COLO829 (cell line): ENCODE data around the gene RHOU.
A peak's percentile ranks its signal among the peaks of the same experiment; 100 is the strongest.
"Not testable (repeated sequence)": the region's sequence is repeated elsewhere in the genome, so short reads cannot be mapped to it uniquely, and the experiment has no call there.

Experiments used
- DNase-seq: peaks from one replicate; pipeline ENCODE4 v3.0.0; 2012; ENCODE audit warnings: low spot score

Gene RHOU

DNA sequence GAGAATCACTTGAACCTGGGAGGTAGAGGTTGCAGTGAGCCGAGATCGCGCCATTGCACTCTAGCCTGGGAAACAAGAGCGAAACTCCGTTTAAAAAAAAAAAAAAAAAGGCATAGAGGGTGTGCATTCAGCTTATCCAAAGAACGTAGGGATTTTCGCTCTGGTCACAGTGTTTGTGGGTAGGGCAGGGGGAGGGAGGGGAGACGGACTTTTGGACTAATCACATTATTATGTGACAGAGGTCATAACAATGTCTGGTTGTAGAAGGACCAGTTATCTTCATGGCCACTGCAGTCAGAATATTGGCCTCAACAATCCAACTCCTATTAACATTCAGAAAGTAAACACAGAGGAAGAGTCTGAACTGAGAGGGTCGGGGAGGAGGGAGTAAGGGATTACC lies 25.7 kb downstream of the RHOU start:
- DNase-seq: no peak

DNA sequence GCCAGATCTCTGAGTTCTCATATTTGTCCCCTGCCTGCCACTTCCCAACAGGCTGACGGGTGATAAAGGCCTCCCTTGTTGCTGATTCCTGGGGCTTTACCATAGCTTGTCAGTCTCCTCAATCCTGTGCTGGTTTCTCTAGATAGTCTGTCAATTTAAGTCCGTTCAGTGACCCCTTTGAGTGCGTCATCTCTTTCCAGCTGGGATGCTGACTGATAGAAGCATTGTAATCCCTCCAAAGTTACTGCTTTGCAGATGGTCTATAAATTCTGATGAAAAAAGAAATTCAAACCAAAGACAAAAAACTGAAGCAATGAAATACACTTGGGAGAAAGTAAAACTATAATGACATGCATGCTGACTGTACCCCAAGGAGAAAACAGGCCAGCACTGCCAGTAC lies 28.3 kb downstream of the RHOU start:
- no peak for DNase-seq

DNA sequence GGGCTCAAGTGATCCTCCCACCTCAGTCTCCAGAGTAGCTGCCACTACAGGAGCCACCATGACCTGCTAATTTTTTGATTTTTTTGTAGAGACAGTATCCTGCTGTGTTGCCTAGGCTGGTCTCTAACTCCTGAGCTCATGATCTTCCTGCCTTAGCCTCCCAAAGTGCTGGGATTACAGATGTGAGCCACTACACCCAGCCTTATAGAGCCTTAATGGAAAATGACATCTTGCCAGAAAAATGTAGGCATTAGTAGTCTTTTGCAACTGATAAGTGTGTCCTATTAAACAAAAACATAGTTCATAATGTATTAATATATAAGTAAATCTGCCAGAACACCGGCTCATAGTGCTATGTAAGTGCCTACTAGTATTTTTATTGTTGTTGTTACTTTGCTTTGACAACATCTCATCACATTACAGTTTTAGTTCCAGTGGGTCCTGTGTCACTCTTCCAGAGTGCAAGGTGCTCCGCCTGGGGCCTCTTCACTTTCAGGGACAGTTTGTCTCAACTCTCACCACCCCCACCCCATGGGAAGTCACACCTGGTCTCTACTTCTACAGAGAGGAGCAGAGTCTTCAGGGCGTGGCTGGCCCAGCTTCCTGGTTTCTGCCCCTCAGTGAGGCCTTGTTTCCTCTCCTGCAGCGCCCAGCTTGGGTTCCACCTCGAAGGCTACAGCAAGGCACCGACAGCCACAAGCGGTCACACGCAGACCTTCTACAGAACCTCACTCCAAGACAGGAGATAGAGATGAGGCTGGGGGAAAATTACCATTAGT lies 30.1 kb downstream of the RHOU start:
- DNase-seq: no peak

DNA sequence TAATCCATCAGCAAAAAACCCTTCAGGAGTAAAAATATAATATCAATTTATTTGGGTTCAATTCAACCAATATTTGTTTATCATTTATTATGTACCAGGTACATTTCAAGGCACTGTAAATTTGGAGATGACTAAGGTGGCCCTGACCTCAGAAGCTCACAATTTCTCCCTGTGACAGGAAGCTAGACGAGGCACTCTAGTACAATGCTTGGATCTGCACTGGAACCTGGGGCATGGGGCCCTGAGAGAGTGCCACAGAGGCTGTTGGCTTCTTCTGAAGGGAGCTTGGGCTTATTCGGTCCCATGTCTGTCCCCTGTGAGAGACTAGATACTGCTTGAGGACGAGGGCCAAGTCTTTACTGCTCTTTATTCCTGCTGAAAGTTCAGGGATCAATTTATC lies 31.5 kb downstream of the RHOU start:
- DNase-seq: no peak

DNA sequence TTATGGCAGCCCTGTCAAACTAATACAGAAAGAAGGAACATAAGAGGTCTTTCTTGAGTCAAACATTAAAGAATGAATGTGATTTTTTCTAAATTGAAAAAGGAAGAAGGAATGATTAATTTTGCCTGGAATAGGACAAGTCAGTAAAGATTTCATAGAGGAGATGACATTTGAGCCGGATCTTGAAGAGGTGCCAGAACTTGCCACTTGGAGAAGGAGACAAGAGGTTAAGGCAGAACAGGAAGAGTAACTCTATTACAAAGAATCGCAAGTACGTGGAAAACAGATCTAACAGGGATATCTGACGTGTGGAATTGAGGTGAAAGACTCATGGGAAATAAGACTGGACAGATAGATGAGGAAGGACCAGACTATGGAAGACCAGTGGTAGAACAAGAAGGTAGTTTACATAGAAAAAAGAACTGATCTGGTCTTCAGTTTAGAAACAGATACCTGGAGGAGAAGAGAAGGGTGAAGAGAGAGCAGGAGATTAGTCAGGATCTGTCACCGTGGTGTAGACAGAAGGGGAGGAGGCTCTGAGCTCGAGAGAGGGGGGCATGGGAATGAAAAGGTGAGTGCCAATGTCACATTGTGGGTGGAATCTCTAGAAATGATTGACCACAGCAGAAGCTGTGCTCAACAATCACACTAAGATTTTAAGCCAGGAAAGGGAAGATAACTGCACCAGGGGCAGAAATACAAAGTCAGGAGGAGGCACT lies 32.5 kb downstream of the RHOU start:
- no peak for DNase-seq

DNA sequence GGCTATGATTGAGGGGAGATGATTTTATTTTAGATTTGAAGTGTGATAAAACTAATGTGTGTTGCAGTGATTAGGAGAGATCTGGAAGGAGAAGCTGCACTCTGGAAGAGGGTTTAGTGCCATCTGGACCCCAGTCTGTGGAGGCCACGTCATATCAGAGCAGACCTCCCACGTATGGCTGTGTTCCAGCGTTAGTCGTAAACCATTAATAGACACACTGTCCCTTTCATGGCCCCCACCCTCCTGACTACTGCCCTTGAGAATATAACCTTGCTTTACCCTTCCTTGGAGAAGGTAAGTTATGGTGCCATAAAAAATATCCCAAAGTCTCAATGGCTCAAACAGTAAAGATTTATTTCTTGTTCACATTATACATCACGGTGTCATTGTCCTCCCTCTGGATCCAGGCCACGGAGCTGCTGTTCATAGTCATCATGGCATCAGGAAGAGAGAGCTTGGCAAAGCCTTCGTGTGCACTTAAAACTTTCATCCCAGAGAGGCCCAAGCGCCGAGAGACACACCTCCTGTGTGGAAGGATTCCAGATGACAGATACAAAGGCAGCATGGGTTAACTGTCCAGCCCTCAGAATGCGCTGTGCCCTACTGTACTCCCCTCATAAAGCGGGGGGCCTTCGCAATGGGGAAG lies 33.2 kb downstream of the RHOU start:
- no peak for DNase-seq

DNA sequence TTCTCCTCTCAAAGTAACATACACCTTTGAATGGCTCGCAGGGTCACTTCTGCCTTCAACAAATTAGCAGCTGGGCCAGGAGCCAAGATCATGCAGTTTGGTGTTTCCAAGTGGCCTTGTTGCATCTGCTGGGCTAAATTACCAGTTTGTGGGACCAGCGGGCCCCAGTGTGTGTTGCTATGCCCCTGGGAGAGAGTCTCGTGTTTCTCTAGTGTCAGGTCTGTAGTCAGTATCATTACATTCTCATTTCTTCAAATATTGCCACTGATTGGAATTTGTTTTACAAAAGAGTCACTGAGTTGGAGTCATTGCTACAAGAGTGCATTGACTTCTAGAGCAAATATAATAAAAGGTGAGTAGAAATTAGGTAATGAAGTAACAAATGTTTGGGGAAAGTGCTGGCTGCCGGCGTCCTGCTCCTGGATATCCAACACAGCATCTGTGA lies 35.5 kb downstream of the RHOU start:
- DNase-seq: no peak

DNA sequence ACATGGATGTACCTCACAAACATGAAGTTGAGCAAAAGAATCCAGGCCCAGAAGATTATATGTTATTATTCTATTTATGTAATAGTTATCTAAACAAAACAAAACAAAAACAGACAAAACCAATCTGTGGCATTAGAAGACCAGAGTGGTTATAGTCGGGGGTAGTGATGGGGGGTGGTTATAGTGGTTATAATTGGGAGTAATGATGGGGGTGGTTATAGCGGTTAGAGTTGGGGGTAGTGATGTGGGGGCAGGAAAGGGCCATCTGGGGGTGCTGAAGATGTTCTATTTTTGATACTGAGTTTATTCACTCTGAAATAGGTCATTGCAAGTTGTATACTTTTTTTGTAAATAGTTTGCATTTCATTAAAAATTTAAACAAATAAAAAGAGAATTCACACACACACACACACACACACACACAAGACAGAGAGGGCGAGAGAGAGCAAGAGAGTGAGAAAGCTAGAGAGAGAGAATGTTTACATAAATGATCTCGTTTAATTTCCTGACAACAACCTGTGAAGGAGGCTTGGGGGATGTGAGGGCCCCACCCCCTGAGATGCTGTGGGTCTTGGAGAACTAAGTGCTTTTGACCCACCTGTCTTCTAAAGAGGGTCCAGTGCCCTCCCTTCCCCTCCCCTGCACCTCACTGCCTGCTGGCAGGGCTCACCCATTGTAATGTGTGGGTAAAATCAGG lies 37.4 kb downstream of the RHOU start:
- DNase-seq: no peak

DNA sequence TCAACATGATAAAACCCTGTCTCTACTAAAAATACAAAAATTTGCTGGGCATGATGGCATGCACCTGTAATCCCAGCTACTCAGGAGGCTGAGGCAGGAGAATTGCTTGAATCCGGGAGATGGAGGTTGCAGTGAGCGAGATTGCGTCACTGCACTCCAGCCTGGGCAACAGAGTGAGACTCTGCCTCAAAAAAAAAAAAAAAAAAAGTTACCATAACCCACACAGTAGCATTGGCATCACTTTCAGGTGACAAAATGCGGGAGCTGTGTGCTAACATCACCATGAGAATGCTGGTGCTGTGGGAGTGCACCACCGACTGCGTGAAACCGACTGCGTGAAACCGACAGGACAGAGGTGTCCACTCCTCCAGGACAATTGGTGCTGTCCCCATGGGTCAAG lies 40.7 kb downstream of the RHOU start:
- not testable (repeated sequence) for DNase-seq

DNA sequence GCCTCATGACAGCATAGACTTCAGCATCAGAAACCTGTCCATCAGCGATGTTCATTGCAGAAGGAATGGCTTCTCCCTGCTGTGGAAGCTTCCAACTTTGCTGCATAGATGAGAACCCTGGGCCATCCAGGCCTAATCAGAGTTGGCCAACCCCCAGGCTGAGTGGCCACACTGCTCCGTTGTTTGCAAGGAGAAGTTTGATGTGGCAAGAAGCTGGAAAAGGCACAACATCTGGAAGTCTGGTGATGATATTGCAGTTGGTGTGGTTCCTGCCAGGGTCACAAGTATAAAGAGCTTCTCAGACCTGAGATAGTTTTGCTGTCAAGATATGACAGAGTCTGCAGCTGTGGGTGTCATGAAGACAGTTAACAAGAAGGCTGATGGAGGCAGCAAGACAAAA lies 41.2 kb downstream of the RHOU start:
- no peak for DNase-seq

DNA sequence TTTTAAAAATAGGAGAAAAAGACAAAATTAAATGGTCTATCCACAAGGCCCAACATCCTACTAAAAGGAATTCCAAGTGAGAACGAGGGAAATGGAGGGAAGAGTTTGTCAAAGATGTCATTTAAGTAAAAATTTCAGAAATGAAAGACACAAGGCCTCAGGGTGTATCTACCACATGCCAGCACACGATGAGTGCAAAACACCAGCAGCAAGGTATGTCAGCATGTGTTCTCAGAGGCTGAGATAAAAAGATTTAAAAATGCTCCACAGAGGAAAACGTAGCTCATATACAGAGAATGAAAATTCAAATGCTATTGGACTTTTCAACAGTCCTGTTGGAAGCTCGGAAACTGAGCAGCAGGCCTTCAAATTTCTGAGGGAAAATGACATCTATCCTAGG lies 42.0 kb downstream of the RHOU start:
- no peak for DNase-seq

DNA sequence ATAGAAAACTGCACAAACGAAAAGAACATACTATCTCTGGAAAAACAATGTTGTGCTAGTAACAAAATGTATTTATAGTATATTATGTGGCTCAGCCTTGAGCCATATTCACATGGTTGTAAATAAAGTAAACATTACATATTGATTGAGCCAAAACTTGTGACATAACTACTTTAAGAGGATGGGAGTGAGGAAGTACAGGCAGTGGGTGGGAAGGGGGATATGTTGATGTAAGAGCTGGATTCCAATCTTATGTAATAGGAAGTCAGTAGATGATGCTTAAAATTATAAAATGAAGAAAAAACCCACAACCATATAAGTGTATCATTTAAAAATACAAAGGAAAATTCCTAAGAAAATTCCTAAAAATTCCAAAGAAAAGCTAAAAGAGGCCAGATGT lies 42.7 kb downstream of the RHOU start:
- DNase-seq: no peak

DNA sequence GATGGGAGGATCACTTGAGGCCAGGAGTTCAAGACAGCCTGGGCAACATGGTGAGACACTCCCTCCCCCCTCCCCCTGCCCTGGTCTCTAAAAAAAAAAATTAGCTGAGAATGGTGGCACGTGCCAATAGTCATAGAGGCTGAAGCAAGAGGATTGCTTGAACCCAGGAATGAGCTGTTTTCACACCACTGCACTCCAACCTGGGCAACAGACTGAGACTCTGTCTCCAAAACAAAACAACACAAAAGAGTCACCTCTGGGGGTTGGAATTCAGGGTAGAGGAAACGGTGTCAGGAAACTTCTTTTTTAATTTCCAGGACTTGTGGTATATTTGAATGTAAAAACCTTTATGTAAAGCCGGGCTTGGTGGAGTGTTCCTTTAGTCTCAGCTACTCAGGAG lies 43.2 kb downstream of the RHOU start:
- DNase-seq: no peak

DNA sequence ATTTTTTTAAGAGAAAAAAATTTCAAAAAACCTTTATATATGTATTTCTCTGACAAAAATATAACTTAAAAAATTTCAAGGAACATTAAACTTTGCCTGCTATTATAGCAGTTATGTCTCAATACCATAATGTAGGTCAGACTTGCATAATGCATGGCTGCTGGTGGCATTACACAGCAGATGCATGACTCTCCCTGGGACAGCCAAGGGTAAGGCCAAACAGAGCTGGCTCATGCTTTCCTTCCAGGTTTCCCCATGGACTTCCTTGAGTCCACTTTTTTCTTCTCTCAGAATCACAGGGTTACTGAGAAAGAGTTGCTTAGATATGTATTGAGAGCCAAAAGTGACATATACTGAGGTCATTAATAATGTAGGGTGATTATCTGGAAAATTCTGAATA lies 43.7 kb downstream of the RHOU start:
- DNase-seq: no peak

DNA sequence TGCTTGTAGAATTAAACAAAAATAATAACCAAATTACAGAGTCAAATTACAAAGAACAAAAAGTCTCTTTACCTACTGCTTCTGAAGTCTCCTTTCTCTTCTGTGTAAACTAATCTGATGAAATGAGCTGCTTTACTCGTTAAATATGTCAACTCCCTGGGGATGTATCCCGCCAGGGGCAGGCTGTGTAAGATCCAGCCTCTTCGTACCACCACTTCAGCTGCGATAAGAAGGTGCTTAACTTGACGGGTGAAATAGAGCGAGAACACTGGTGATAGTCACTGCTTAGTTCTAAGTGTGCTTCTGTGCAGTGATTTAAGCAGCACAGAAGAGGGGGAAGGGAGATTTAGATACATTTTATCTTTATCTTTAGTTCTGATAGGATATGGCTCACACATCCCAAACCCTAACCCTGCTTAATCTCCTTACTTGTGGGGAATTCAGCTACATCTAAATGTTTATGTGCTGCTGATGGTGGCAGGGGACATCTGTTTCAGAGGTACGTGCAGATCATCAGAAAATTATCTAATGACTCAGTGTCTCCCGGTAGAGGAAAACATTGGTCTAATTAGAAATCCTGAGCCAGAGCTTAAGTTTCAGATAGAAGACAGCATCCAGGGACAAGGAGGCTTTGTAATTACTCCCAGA lies 46.0 kb downstream of the RHOU start:
- DNase-seq: peak; percentile 70

DNA sequence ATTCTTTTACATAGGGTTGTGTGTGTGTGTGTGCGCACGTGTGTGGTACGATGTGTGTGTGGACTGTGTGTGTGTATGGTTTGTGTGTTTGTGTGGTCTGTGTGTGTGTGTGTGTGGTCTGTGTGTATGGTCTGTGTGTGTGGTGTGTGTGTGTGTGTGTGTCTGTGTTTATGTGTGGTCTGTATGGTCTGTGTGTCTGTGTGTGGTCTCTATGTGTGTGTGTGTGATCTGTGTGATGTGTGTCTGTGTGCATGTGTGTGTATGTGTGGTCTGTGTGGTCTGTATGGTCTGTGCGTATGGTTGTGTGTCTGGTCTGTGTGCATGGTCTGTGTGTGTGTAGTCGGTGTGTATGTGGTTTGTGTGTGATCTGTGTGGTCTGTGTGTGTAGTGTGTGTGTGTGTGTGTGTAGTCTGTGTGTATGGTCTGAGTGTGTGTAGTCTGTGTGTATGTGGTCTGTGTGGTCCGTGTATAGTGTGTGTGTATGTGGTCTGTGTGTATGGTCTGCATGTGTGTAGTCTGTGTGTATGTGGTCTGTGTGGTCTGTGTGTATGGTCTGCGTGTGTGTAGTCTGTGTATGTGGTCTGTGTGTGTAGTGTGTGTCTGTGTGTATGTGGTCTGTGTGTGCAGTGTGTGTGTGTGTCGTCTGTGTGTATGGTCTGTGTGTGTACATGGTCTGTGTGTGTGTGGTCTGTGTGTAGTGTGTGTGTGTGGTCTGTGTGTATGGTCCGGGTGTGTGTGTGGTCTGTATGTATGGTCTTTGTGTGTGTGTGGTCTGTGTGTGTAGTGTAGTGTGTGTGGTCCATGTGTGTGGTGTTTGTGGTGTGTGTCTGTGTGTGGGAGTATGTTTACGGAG lies 46.8 kb downstream of the RHOU start:
- DNase-seq: no peak

DNA sequence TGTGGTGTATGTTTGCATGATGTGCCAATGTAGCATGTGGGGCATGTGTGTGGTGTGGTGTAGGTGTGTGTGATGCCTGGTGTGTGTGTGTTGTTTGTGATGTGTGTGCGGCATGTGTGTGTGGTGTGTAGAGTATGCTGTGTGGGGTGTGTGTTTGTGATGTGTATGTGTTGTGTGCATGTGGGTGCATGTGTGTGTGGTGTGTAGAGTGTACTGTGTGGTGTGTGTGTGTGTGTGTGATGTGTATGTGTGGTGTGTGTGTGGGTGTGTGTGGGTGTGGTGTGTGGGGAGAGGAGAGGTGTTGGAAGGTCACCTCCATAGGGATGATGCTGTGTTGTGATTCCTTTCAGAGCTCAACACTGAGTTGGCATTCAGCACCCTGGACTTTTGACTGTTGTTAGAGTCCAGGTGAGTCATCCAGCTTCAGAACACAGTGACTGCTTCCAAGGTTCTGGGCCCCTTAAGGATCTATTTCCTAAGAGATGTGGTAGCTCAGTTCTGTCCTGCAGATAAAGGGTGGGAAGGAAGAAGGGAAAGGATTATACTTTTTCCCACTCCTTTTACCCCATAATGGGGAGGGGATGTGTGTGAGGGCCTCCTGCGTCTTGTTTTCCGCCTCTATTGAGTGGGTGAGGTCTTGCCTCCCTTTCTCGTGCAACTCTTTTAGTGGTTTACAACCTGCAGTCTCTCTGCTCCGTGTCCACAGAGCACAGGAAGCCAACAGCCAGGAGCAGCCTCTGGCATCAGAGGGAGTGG lies 47.6 kb downstream of the RHOU start:
- DNase-seq: no peak

DNA sequence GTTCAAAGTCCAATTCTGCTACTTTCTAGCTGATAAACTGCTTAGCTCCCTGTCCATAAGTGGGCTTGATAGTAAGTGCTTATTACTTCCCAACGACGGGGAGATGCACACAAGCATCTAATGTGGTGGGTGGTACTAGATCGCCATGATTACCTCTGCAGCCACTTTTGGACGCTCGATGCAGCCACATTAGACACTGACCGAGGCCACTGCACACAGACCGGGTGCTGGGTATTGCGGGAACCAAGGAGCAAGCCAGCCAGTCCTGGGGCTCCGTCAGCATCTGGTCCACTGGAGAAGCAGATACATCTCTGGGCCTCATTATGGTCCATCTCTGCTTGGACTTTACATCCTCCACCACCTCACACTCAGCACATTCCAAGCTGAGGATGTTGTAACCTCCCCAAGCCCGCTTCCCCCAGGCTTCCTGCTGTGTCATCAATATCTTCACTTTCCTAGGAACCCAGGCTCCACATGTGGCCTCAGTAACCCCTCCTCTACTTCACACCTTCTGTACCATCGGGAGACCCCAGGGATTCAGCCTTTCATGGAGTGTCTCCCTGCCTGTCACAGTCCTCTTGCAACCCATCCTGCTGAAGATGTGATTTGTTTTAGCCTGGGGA lies 48.2 kb downstream of the RHOU start:
- no peak for DNase-seq

DNA sequence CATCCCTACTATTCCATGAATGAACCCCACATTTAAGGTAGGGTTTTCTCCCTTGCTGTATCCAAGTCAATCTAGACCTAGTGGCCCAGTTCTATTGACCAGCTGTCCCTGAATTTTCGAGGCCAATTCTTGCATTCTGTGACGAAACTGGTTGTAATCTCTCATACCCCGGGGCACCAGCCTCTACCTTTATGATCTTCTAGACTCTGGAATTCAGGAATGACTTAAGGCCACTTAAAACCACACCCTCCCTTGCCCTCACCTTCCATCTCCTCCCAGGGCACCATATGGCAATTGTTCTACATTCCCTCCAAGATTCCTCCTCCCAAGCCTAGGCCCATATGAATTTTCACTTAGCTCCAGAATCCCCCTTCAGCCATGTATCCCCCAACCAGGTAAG lies 48.9 kb downstream of the RHOU start:
- no peak for DNase-seq
